Measurements from ENCODE around the gene MIOX. TPM values are rescaled to one million over a fixed set of nuclear protein-coding genes. Genes with fewer than 3 reads are reported as not detected.

Gene MIOX
- total and polyA plus RNA-seq, 2 donors (not counting 3 experiments of a cell fraction or from before 2014, with no cell fraction given) = not detected

DNA sequence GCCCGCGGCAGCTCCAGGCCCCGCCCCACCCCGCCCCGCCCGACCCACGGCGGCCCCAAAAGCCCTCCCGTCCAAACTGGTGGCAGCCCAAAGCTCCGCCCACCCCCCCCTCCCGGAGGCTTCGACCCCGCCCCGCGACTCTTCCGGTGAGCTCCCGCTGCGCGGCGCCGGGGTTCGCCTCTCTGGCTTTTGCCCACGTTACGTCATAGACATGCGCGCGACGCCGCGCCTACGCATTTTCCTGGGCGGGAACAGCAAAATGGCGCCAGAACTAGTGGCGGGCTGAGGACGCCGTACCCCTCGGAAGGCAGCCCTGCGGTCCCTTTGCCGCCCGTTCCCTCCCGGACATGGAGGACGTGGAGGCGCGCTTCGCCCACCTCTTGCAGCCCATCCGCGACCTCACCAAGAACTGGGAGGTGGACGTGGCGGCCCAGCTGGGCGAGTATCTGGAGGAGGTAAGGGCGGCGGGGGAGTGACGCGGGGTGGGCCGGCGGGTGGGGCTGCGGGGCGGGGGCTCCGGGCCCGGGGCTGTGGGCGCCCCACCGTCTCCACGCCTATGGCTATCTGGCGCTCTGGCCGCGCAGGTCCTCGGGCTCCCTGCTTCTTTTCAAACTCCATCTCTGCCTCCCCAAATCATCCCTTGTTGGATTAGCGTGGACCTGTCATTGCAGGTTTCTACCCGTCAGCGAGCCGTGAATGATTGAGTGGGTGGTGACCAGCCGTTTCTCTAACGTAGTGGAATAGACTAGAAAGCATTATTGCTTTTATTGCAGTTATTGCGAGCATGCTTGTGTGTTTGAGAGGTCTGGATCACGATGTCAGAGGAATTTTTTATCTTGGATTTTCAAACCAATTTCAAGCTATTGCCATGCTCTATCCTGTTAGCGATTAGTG is 21.6 kb downstream of the MIOX start, which contains the start of gene NCAPH2:
Gene NCAPH2 (plus strand): TSS at position 234 of the 894 bp plus-strand sequence. CDS start 114 bp downstream, at position 348.
- dilution Hi-C loops (cut with MboI; ENCODE audit: extremely low pct_ligation_motif_present, low sequenced_read_pairs) = no loop called here
- POLR2A ChIA-PET = interaction anchor here (0.6 to 1.1 kb wide), 3 partner anchors 14 to 130 kb away, joined by 3 to 12 read pairs (median 4); partner anchors contain the start of gene SCO2
- intact Hi-C loops (cut with micrococcal nuclease) = loop anchor here (1.0 to 2.0 kb wide), 2 partner anchors 17 to 75 kb away; partner anchors contain the start of genes CHKB and SCO2
- no peaks in the 10 kb centered on the region for H3K9me3 ChIP-seq (replicated peaks; ENCODE audit: control insufficient read depth, insufficient read depth, low read length)
- H2AFZ ChIP-seq (ENCODE audit: low read depth, low read length) = peak within 1 kb of the TSS; percentile 93
- no TSS peak for BruUV-seq (replicated peaks)
- peak within 1 kb of the TSS; percentile 68 to 98 (median 79) for H3K4me3 ChIP-seq (replicated peaks in 1 of 3; ENCODE audit: insufficient read depth in 1 of 3, low read depth in 1 of 3, low read length in 3 of 3)
- no peaks in the 10 kb centered on the region for H3K27me3 ChIP-seq (ENCODE audit: control insufficient read depth in 2 of 2, insufficient read depth in 2 of 2, low read length in 2 of 2)
- peaks cover 14% of the 10 kb centered on the region for H3K4me1 ChIP-seq (ENCODE audit: control insufficient read depth, extremely low read depth, insufficient read depth, low read length)
- TF ChIP-seq POLR2A (IDR thresholded peaks at IDR 0.05; ENCODE audit: low read depth, low read length) (peak; percentile 75), POLR2AphosphoS5 (IDR thresholded peaks at IDR 0.05; ENCODE audit: insufficient read depth, low read depth, low read length) (peak; percentile 57), MYC (IDR thresholded peaks at IDR 0.05; ENCODE audit: low read depth, low read length) (no peak)
- CTCF ChIA-PET = interaction anchor here (0.5 to 3.0 kb wide), 10 partner anchors 11 to 113 kb away, joined by 3 to 34 read pairs (median 3); partner anchors contain the start of genes SCO2 and SYCE3
- FAIRE-seq (peak; percentile 97), DNase-seq (ENCODE audit: low read depth, low spot score) (peak; percentile 97)
- peaks cover 6 to 11% of the 10 kb centered on the region in 2 experiments for H3K36me3 ChIP-seq (ENCODE audit: control insufficient read depth in 2 of 2, extremely low read depth in 1 of 2, insufficient read depth in 2 of 2, low read length in 2 of 2)
- H3K27ac ChIP-seq (ENCODE audit: insufficient read depth, low read depth, low read length) = peak within 1 kb of the TSS; percentile 72
- no peaks in the 10 kb centered on the region for H3K9me1 ChIP-seq (replicated peaks; ENCODE audit: control insufficient read depth, extremely low read depth, insufficient read depth, low read length)
- H3K79me2 ChIP-seq (ENCODE audit: control insufficient read depth, insufficient read depth, low read length) = peaks cover 39% of the 10 kb centered on the region
- H3K9ac ChIP-seq (replicated peaks; ENCODE audit: extremely low read depth, insufficient read depth, low read length) = peak within 1 kb of the TSS; percentile 71
- H3K4me2 ChIP-seq (ENCODE audit: insufficient read depth, low read length) = peak within 1 kb of the TSS; percentile 99
- no peaks in the 10 kb centered on the region for H4K20me1 ChIP-seq (replicated peaks; ENCODE audit: control insufficient read depth, extremely low read depth, insufficient read depth, low read length)

GRCh38 chr22:50508897-50509296 is 22.2 kb downstream of the MIOX start:
- peak overlapping the region; percentile 99 for H3K4me2 ChIP-seq (ENCODE audit: insufficient read depth, low read length)
- dilution Hi-C loops (cut with MboI; ENCODE audit: extremely low pct_ligation_motif_present, low sequenced_read_pairs) = no loop called here

More at GRCh38 chr22:50508897-50509296, 22.2 kb downstream of the MIOX start:
- Histone ChIP-seq H3K4me1 (ENCODE audit: control insufficient read depth, extremely low read depth, insufficient read depth, low read length) (peaks cover 14% of the 10 kb centered on the region), H3K36me3 (ENCODE audit: control insufficient read depth in 2 of 2, extremely low read depth in 1 of 2, insufficient read depth in 2 of 2, low read length in 2 of 2) (peaks cover 6 to 10% of the 10 kb centered on the region in 2 experiments), H3K27ac (ENCODE audit: insufficient read depth, low read depth, low read length) (peak overlapping the region; percentile 72), H3K9ac (replicated peaks; ENCODE audit: extremely low read depth, insufficient read depth, low read length) (peak overlapping the region; percentile 68), H3K9me3 (replicated peaks; ENCODE audit: control insufficient read depth, insufficient read depth, low read length) (no peaks in the 10 kb centered on the region), H2AFZ (ENCODE audit: low read depth, low read length) (no peak overlapping the region), H4K20me1 (replicated peaks; ENCODE audit: control insufficient read depth, extremely low read depth, insufficient read depth, low read length) (no peaks in the 10 kb centered on the region), H3K79me2 (ENCODE audit: control insufficient read depth, insufficient read depth, low read length) (peaks cover 39% of the 10 kb centered on the region), H3K9me1 (replicated peaks; ENCODE audit: control insufficient read depth, extremely low read depth, insufficient read depth, low read length) (no peaks in the 10 kb centered on the region), H3K4me3 (replicated peaks in 1 of 3; ENCODE audit: insufficient read depth in 1 of 3, low read depth in 1 of 3, low read length in 3 of 3) (peak overlapping the region; percentile 68 to 98 (median 79)), H3K27me3 (ENCODE audit: control insufficient read depth in 2 of 2, insufficient read depth in 2 of 2, low read length in 2 of 2) (no peaks in the 10 kb centered on the region)
- intact Hi-C loops (cut with micrococcal nuclease) = loop anchor here (1.0 to 2.0 kb wide), 2 partner anchors 16 to 74 kb away; partner anchors contain the start of genes CHKB and SCO2
- peak; percentile 61 for FAIRE-seq
- ChIA-PET POLR2A (no interaction called here), CTCF (interaction anchor here (1.7 to 3.0 kb wide), 3 partner anchors 12 to 54 kb away, joined by 3 to 34 read pairs (median 26); partner anchors contain the start of genes SCO2 and SYCE3)
- TSS peak; percentile 46 for BruUV-seq (replicated peaks)
- TF ChIP-seq GATA2 (IDR thresholded peaks at IDR 0.05; ENCODE audit: insufficient read depth, insufficient read length, low read depth, low read length) = no peak
- no peak for TF ChIP-seq EZH2 (IDR thresholded peaks at IDR 0.05; ENCODE audit: borderline replicate concordance, low read depth, low read length, severe bottlenecking)
- TF ChIP-seq POLR2A (IDR thresholded peaks at IDR 0.05; ENCODE audit: low read depth, low read length) = no peak
- no peak for TF ChIP-seq FOS (IDR thresholded peaks at IDR 0.05; ENCODE audit: borderline replicate concordance, insufficient read depth, low read length)
- no peak for TF ChIP-seq MAX (IDR thresholded peaks at IDR 0.05; ENCODE audit: insufficient read depth, insufficient read length)
- TF ChIP-seq JUN (IDR thresholded peaks at IDR 0.05; ENCODE audit: borderline replicate concordance, insufficient read depth, insufficient read length, low read depth) = no peak
- TF ChIP-seq POLR2AphosphoS5 (IDR thresholded peaks at IDR 0.05; ENCODE audit: insufficient read depth, low read depth, low read length) = no peak
- TF ChIP-seq MYC (IDR thresholded peaks at IDR 0.05; ENCODE audit: low read depth, low read length) = no peak
- TF ChIP-seq, protein P1, sequence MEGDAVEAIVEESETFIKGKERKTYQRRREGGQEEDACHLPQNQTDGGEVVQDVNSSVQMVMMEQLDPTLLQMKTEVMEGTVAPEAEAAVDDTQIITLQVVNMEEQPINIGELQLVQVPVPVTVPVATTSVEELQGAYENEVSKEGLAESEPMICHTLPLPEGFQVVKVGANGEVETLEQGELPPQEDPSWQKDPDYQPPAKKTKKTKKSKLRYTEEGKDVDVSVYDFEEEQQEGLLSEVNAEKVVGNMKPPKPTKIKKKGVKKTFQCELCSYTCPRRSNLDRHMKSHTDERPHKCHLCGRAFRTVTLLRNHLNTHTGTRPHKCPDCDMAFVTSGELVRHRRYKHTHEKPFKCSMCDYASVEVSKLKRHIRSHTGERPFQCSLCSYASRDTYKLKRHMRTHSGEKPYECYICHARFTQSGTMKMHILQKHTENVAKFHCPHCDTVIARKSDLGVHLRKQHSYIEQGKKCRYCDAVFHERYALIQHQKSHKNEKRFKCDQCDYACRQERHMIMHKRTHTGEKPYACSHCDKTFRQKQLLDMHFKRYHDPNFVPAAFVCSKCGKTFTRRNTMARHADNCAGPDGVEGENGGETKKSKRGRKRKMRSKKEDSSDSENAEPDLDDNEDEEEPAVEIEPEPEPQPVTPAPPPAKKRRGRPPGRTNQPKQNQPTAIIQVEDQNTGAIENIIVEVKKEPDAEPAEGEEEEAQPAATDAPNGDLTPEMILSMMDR (IDR thresholded peaks at IDR 0.05; ENCODE audit: extremely low read depth in 1 of 2, insufficient read depth in 1 of 2, low read depth in 1 of 2, low read length in 2 of 2) = no peak
- no peak for DNase-seq (ENCODE audit: low read depth, low spot score)
